Ramos (cell line): Measurements from ENCODE around the gene SGCA.

Experiments used
- in situ Hi-C: fragments of 300-500 bp; cut with MboI; formaldehyde crosslinking; loops from one replicate; pipeline ENCODE4 v1.14.3; 2022; ENCODE audit warnings: low sequenced_read_pairs; ENCODE audit not compliant: unreplicated experiment

SGCA gene

GRCh38 chr17:50190293-50190602 lies 24.4 kb downstream of the SGCA start:
- in situ Hi-C loops, result no loop called here

DNA sequence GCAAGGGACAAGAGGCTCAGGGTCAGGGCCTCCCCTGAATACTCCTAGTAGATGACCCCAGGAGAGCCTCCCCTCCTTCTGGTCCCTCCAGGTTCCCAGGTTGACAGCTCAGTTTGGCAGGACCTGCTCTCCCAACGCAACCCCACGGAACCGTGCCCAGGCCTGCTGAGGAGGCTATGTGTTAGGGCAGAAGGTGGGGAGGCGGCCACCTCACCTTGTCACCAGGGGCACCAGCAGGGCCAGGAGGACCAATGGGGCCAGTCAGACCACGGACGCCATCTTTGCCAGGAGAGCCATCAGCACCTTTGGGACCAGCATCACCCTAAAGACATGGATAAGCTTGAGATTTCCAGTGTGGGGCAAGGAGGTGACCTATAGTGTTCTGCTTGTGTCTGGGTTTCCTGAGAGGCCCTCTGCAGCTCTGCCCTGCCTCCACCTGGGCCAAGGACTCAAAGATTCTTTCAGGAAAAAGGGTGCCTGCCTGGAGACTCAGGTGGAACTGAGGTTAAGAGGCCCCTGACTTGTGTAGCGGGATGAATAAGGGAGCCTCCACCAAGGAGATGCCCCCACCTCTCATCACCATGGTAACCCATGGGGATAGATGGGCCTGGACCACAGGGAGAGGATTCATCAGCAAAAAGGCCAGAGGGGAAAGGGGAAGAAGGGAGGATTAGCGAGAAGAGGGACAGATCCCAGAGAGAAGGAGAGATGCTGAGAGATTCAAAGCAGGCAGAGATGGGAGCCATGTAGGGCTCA lies 25.0 kb downstream of the SGCA start:
- in situ Hi-C loops, result no loop called here

DNA sequence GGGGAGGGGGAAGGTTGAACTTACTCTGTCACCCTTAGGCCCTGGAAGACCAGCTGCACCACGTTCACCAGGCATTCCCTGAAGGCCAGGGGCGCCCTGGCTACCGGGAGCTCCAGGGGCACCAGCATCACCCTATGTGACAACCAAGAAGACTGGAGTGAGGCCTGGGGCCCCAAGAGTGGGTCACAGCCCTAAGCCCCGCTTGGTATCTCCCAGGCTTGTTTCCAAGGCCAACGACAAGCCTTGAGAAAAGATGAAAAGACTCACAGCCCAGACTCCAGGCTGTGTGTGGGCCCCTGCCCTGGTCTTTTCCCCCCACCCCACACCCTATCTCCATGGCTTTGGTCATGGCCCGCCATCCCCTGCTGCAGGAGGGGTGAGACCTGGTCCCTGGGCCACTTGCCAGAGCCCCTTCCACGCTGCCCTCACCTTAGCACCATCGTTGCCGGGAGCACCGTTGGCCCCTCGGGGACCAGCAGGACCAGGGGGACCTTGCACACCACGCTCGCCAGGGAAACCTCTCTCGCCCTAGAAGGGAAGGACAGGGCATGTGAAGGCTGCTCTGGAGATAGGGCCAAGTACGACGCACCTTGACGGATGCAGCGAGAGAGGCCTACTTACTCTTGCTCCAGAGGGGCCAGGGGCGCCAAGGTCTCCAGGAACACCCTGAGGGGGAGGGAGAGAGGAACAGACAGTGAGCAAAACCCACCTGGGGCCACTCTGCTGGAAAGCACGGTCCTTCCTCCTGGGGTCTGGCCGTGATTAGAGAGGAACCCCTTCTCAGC lies 25.7 kb downstream of the SGCA start:
- in situ Hi-C loops, result no loop called here

DNA sequence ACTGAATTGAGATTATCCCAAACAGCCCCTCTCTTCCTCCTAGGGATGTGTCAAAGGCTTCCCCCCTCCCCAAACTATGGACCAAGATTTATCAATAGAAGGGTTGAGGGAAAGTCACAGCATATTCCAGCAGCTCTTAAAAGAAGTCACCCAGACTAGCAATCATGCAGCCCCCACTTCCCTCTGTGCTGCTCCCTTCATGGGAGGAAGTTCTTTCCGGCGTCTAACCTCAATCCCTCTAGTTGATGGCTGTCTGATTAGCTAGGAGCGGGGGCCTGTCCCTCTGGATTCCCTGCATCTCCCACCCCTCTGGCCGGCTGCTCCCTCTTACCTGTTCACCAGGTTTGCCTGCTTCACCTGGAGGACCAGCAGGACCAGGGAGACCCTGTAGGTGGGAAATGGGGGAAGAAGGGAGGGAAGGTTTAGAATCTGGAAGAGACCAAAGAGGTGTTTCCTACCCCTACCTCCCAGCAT lies 26.4 kb downstream of the SGCA start:
- in situ Hi-C loops, result no loop called here

GRCh38 chr17:50192618-50193291 lies 26.9 kb downstream of the SGCA start:
- in situ Hi-C loops, result no loop called here

- in situ Hi-C loops, result no loop called here
These were observed 28.5 kb downstream of the SGCA start for GRCh38 chr17:50194140-50194933.

DNA sequence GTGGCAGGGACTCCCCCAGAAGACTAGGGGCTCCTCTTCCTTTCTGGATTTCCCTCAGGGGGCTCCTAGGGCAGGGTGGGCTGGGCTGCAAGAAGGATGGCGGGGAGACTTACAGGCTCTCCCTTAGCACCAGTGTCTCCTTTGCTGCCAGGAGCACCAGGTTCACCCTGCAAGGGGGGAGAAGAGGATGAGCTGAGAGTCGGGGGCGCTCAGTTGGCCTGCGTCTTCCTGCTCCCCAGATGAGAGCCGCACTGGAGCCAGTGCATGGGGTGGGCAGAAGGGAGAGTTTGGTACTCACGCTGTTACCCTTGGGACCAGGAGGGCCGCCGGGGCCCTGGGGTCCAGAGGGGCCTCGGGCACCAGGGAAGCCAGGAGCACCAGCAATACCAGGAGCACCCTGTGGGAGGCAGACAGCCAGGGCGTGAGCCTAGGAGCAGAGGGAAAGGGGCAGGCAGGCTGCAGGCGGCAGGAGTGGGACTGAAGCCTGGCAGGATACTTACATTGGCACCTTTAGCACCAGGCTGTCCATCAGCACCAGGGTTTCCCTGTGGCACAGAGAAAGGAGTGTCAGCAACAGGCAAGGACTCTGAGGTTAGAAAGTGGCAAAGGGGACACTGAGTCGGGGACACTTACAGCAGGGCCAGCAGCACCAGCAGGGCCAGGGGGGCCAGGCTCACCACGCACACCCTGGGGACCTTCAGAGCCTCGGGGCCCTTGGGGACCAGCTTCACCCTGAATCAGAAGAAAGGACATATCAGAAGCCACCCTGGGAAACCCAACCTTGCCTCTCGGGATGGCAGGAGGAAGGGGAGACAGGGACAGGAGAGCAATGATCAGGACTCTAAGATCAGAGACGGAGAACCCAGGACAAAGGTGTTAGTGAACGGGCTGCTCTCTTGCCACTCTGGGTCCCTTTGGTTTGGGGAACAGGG lies 29.4 kb downstream of the SGCA start:
- in situ Hi-C loops, result no loop called here

DNA sequence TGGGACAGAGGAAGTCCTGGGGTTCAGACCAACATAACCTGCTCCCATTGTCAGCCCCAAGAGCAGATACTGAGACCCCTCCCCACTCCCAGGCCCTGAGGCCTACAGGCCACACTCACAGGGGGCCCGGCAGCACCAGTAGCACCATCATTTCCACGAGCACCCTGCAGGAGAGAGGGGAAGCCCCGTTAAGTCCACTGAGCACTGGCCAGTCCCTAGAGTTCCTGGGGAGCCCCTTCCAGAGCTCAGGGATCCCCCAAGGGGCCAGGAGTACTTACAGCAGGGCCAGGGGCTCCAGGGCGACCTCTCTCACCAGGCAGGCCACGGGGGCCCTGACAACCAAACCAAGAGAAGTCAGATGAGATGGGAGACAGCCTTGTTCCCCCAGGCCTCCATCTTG lies 30.2 kb downstream of the SGCA start:
- in situ Hi-C loops, result no loop called here

- in situ Hi-C loops, result no loop called here
These were observed 31.0 kb downstream of the SGCA start for GRCh38 chr17:50196826-50197225.

- in situ Hi-C loops, result no loop called here
These were observed 32.3 kb downstream of the SGCA start for GRCh38 chr17:50198026-50198669.

GRCh38 chr17:50199211-50199802 lies 33.5 kb downstream of the SGCA start:
- in situ Hi-C loops, result no loop called here

DNA sequence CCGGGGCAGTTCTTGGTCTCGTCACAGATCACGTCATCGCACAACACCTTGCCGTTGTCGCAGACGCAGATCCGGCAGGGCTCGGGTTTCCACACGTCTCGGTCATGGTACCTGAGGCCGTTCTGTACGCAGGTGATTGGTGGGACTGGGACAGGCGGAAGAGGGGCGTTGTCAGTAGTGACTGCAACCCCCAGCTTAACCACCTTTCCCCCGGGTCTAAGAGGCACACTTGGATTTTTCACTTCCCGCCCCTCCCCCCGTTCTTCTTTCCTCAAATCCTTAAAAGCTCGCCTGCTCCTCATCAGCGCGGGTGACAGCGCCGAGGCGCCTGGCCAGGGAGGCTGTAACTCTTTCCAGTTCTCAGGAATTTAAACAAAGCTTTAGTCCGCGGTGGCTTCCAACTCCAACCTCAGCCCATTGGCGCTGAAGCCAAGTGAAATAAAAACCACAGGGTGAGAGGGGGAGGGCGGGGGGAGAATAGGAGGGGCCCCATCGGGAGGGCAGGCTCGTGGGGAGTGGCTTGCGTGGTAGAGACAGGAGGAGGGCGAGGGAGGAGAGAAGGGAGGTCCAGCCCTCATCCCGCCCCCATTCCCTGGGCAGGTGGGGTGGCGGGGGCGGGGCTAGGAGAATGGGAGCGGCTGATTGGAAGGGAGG lies 34.1 kb downstream of the SGCA start:
- in situ Hi-C loops, result loop anchor here (10.0 kb wide), 1 partner anchor 95 kb away; no protein-coding TSS in a partner anchor

DNA sequence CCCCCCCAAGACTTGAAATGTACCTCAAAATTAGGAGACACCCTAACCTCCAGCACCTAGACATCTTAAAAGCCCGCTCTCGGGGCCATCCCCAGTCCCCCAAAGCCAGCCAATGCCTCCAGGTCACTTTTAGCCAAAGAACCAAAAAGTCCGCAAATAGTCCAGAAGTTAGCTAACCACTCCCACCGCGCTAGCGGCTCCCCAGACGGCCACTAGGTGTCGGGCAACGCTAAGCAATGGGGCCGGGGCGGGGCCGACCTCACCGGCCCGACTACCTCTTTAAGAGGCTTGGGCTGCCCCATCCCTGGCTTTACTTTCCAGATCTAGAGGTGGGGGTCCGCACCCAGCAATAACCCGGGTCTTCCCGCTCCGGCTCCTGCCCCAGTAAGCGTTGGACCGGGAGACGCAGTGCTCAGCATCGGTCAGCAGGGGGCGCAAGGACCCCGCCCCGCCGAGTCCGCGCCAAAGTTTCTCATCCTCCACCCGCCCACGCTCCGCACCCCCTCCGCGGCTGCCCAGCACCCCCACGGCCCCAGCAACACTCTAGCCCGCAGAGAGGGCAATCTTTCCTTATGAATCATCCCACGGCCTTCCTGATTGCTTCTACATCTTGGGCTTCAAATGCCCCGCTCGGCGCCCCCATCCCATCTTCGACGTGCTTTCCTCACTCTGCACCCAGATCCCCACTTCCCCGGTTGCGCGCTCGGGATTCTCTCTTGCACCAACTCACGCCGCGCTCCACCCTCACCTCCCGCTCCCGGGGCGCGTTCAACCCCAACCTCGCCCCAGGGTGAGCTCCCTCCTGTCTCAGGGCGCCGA lies 34.9 kb downstream of the SGCA start:
- in situ Hi-C loops, result loop anchor here (10.0 kb wide), 1 partner anchor 94 kb away; no protein-coding TSS in a partner anchor

DNA sequence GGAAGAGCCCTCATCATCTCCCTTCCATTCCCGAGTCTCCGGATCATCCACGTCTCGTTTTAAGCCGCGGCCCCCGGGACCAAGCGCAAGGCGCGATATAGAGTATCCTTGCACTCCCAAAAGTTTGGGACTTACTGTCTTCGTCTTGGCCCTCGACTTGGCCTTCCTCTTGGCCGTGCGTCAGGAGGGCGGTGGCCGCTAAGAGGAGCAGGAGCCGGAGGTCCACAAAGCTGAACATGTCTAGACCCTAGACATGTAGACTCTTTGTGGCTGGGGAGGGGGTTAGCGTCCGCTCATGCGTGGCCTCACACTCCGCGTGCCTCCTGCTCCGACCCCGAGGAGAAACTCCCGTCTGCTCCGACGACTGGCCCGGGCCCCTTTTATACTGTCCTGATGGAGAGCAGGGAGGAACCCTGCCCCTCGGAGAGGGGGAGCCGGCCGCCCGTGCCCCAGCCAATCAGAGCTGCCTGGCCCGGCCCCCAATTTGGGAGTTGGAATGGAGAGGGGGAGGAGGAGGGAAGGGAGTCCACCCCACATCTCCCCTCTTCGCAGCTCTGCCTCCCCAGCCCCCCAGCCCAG lies 35.6 kb downstream of the SGCA start, which contains the start of gene COL1A1:
Gene COL1A1 (minus strand): TSS at position 356 of the 579 bp plus-strand sequence. CDS start 118 bp downstream, at position 238.
- in situ Hi-C loops, result loop anchor here (10.0 kb wide), 1 partner anchor 93 kb away; no protein-coding TSS in a partner anchor

- in situ Hi-C loops, result loop anchor here (10.0 kb wide), 1 partner anchor 92 kb away; no protein-coding TSS in a partner anchor
These were observed 37.3 kb downstream of the SGCA start for GRCh38 chr17:50203086-50203485.

DNA sequence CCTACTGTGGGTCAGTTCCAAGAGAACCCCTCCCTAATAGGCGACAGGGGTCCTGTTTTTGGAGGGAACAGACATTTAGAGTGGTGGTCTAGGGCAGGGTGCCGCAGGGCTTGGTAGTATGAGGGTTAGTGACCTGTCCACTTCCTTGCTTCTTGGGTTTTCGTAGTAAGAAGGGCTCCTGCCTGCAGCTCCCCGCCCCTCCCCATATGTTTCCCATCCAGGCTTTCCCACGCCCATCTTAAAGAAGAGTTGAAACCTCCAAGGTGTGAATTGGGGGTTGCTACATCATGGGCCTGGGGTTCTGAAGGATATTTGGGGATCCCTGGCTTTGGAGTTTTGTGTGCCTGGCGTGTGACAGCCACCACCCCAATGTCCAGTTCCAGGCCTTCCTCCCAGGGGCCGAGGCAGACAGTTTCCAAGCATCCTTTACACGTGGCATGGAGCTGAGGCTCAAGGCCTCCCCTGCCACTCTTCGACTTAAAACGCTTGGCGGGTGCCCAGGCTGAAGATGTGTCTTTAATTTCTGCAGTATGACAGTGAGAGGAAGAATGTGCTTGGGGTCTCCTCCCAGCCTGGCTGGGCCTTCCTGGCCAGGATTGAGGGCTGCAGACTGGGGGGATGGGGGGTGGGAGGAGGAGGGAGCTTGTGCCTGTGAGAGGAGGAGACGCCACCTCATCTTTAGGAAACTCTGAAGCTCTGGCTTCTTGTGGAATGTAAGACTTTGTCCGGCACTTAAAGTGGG lies 38.0 kb downstream of the SGCA start:
- in situ Hi-C loops, result loop anchor here (10.0 kb wide), 1 partner anchor 91 kb away; no protein-coding TSS in a partner anchor
